ENCODE results near the gene BCAT1.

- no peak for TF ChIP-seq CTCF (conservative IDR thresholded peaks at IDR 0.05 in 1 of 2, IDR thresholded peaks at IDR 0.05 in 1 of 2; ENCODE audit: extremely low read depth in 1 of 2, insufficient read depth in 1 of 2, low read depth in 1 of 2, low read length in 2 of 2)
- TF ChIP-seq EZH2 (IDR thresholded peaks at IDR 0.05; ENCODE audit: borderline replicate concordance, low read length) = no peak
These were observed 49.3 kb downstream of the BCAT1 start for GRCh38 chr12:24899503-24900075.
